Fibroblast of skin of left biceps (primary cell): ENCODE results near the gene ABLIM2.

Experiments used
- DNase-seq, 2 experiments: peaks; one replicate each; pipeline ENCODE4 v3.0.0-alpha.2; 2013; ENCODE audit warnings: low read depth in 2 of 2

Gene ABLIM2

DNA sequence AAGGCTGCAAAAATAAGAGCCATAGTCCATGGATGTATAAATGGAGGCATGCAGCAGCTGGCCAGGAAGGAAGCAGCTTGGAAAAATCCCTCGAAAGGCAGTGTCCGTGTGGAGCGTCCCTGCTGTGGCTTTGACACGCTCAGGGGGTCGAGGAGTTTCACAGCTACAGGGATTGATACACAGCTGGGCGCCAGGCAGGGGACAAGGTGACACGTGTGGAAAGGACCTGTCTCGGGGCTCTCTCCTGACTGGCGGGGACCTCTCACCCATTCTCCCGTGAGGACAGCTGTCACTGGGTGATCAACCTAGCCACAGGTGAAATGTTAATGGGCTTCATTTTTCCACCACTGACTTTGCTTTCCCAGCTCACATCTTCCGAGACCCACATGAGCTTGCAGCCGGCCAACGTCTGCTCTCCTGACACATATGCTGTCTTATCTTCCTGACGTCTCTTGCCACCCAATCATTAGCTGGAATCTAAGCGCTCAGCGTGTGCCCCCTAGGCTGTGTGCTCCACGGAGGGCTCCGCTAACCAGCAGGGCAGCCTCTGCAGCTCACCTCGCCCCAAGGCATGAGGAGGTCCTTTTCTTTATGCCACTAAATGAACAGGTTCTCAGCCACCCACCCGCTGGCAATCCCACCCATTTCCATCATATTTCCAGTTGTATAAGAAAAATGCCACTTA is 129.6 kb downstream of the ABLIM2 start:
- no peak for DNase-seq

DNA sequence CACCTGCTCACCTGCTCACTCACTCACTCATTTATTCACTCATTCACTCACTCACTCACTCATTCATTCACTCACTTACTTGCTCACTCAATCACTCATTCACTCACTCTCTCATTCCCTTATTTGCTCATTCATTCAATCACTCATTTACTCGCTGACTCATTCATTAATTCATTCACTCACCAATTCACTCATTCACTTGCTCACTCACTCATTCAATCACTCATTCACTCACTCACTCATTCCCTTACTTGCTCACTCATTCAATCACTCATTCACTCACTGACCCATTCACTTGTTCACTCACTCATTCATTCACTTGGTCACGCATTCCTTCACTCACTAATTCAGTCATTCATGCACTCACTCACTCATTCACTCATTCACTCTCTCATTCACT is 130.2 kb downstream of the ABLIM2 start:
- no peak for DNase-seq

DNA sequence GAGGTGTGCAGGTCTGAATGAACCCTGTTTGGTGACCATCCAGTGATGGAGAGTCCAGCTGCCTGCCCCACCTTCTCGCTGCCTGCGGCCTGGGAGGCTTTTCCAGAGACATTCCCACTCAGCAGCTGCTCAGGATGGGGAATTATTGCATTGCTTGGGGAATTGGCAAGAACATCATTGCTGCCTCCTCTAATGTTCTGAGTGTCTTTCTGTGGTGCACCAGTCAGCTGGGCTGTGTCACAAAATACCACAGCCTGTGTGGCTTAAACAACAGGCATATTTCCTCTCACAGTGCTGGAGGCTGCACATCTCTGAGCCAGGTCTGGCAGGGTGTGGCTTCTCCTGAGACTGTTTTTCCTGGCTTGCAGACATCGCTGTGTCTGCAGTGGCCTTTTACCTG is 132.2 kb downstream of the ABLIM2 start:
- DNase-seq = no peak

- DNase-seq = no peak
Observed at GRCh38 chr4:8025668-8026067, 132.9 kb downstream of the ABLIM2 start.

DNA sequence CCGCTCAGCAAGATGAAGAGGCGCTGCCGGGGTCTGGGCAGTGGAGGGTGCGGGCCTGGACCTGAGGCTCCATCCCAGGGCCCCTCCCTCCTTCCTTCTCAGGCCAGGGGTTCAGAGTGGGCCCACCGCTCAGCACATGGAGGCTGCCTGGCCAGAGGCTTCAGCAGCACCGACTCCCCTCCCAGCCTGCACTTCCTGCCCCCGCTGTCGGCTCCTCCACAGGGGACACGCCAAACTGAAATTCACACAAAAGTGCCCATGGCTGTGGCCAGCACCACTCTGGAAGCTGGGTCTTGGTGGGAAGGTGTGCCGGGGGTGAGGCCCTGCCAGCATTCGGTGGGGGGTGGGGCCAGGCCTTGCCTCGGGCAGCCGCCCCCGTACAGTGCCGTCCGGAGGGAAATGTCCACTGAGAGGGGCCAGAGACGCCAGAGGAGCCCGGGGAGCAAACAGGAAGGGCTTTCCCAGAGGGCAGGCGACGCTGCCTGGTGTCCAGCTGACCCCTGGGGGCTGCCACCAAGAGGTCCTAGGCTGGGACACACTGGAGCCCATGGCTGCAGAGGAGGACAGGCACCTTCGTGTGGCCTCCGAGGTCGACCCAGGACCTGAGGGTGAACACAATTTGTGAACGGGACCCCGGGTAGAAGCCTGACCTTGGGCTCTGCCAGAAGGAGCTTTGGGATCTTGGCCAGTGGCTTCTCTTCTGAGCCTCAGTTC is 134.4 kb downstream of the ABLIM2 start:
- no peak for DNase-seq

GRCh38 chr4:8023696-8024033 is 134.9 kb downstream of the ABLIM2 start:
- no peak for DNase-seq

DNA sequence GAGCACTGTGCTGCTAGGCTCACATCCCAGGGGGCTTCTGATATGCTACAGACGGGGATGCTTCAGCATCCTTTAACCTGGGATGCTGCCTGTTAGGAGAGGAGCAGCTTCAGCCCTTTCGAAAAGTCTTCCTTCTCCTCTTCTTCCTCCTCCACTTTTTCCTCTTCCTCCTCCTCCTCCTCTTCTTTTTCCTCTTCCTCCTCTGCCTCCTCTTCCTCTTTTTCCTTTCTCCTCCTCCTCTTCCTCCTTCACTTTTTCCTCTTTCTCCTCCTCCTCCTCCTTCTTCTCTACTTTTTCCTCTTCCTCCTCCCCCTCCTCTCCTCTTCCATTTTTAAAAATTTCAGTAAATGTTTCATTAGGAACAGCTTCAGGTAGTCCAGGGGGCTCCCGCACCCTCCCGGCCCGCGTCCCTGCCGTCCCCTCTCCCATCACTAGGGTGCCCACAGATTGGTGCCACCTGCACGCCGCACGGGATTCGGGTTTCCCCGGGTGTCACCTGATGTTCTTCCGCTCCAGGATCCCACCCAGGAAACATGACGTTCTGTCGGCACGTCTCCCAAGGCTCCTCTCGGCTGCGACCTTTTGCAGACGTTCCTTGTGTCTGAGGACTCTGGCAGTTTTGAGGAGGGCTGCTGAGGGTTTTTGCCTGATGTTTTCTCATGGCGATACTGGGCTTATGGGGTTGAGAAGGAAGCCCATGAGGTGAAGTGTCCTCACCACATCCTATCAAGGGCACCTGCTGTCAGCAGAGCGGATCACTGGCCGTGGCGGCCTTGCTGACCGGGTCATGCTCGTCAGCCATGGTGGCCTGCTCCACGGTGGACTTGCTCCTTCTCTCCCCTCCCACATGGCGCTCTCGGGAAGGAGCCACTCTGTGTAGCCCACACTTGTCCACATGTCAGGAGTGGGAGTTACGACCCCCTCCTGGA is 135.6 kb downstream of the ABLIM2 start:
- no peak for DNase-seq

DNA sequence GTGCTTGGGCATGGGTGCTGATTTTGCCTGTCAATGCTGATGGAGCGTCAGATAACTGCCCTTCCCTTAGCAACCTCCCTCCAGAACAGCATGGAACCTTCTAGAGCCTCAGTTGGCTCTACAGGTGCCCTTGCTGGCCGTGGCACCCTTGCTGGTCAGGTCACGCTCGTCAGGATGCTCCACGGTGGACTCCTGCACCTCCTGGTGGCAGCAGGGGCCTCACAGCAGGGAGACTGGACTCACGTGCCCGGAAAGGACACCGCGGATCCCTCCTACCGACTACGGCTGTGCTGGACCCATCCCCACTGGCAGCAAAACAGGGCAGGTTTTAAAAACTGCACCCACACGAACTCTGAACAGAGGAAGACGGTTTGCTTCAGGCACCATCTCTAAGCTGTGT is 136.8 kb downstream of the ABLIM2 start:
- DNase-seq = no peak

GRCh38 chr4:8019396-8020365 is 138.9 kb downstream of the ABLIM2 start:
- no peak for DNase-seq

DNA sequence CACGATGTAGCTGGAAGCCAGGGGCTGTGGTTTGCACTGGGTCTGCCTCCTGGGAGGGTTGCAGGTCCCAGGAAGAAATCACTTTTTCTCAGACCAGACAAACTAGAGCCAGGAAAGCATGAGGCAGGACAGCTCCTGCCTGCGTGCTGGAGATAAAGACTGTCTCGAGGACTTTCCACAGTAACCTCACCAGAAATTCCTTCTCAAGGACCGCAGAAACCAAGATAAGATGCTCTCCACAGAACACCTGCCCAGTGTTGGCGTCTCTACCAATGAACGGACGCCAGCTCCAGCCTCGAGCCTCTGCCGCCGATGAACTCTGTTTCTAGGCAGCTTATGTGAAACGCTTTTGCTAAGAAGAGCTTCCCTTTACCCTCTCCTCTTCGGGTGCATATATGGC is 142.1 kb downstream of the ABLIM2 start:
- DNase-seq = no peak

DNA sequence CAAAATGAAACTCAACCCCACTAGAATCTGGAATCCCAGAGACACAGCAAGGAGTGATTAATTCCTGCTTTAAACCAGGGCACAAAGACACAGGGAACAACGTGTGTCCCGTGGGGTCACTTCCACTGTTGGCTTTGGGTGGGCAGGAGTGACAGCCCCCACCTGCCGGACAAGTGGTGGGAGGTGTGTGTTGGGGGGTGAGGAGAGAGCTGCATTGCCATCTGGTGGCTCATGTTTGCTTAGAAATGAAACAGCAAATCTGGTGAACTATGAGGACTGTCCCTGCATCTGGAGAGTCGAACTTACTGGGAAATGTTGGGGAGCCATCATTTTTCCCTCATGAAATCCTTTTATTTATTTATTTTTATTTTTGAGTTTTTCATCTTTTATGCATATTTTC is 143.1 kb downstream of the ABLIM2 start:
- DNase-seq = no peak

DNA sequence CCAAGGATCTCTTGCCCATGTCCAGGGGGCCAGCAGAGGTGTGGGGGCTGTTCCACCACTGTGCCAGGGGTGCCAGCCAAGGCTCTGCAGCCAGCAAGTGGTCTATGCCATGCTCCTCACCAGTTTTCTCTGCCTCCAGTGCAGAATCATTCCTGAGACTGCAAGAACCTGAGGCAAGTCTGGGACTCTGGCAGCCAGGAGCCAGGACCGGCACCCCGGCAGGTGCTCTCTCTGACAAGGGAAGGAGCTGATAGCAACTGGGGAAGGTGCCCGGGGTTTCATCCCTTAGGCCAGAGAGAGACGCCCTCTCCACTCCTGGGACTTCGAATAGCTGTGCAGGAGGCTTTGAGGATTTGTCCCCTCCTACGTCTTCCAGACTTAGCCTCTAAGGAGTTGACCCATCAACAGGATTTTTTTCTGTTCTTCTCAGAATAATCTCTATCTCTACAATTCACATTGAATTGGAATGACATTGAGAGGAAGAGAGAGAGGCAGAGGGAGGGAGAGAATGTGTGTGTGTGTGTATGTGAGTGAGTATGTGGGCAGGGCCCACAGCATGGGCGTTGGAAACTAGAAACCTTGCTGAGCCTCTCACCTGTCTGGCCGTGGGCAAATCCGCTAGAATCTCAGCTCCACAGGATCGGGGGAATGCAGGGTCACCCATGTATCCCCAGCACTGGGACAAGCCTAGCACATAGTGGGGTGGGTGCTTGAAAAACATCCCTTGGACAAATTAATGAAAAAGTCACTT is 144.5 kb downstream of the ABLIM2 start:
- DNase-seq = no peak

- DNase-seq = no peak
Observed at GRCh38 chr4:8012517-8012916, 146.1 kb downstream of the ABLIM2 start.

DNA sequence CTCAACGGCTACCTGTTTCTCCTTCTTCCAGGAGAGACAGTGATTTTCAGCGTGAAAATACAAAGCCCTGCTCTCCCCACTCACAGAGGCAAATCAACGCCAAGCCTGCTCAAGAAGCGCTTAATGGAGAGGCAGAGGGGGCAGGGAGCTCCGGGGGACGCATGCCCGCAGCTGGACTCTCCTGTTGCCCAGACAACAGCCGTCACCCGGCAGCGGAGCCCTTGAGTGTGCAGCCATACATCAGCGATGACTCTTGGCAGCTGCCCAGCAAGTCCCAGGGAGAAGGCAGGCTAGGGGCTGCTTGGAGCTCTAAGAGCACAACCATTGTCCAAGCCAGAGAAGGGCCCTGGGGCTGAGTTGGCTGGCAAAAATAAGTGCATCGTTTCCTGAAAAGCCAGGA is 148.0 kb downstream of the ABLIM2 start:
- DNase-seq = peak in 1 of 2 experiments; percentile 10

DNA sequence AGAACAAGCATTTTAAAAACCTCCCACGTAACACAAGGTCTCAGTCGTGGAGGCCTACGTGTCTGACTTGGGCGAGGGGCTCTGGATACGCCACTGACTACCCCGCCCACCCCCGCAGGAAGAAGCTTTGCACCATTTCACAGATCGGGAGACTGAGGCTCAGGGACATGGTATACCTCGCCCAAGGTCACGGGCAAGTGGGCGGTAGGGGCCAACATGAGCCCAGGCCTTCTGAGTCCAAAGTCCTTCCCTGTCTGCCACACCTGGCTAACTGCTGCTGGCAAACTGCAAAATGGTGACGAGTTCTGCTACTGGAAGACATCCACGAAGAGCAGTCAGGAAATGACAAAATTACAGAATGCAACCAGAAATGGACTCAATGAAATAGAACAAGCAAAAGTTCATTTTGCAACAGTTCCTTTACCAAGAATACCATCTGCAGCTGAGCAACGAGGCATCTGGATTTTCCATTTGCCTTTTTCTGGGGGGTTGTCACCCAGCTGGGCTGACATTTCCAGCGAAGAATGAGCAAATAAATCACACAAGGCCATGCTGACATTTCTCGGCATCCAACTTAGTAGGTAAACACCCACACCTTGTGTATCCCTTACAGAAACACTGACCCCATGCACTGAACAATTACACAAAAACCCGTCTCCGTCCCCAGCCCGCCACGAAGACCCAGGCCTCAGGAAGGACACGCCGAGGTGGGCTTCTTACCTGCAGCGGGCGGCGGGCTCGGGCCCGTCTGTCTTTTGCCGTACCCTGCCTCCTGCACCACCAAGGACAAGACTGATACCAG is 148.7 kb downstream of the ABLIM2 start:
- no peak for DNase-seq

DNA sequence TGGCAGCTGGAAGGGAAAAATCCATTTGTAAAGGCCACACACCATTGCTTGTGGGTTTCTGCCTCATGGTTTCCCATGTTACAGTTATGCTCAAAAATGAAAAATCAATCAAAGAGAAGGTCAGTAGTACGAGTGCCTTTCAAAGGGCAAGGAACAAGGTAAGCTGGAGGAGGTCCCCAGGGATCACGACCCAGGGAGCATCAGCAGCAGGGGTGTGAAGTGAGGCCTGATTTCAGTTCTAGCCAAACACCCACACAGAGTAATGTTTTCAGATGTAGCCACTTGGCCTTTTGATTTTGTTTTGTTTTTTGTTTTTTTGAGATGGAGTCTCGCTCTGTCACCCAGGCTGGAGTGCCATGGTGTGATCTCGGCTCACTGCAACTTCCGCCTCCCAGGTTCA is 149.5 kb downstream of the ABLIM2 start:
- no peak for DNase-seq

GRCh38 chr4:8008391-8008790 is 150.2 kb downstream of the ABLIM2 start:
- DNase-seq = no peak

- no peak for DNase-seq
Observed at GRCh38 chr4:8007581-8007980, 151.0 kb downstream of the ABLIM2 start.

GRCh38 chr4:8006471-8006870 is 152.1 kb downstream of the ABLIM2 start:
- DNase-seq = no peak

DNA sequence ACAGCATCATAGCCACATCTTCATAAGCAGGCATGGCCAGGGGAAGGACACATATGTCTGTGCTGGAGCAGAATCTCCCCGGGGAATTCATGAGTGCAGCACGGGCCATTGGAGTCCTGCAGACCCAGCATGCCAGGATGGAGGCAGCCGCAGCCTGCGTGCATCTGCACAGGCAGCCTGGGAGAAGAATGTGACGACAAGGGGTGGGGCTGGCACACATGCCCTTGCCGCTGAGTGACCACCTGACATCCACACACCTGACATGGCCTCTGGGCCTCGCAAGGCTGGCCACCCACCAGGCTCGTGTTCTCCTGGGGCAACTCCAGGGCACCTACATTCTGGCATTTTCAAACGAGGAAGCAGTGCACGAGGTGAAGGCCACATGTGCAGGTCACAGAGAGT is 152.8 kb downstream of the ABLIM2 start:
- no peak for DNase-seq
